GM12872 (cell line): ENCODE results near the gene GTF3C5.

ENCODE experiments used
- CTCF ChIP-seq: IDR thresholded peaks from 3 replicates; pipeline ENCODE4 v1.5.1; 2011; ENCODE audit warnings: low read depth, mild to moderate bottlenecking, low read length, moderate library complexity; ENCODE audit not compliant: insufficient read depth

Gene GTF3C5

GRCh38 chr9:133045132-133045531 lies 14.3 kb downstream of the GTF3C5 start:
- TF ChIP-seq CTCF: no peak

- no peak for TF ChIP-seq CTCF
Measured at GRCh38 chr9:133046196-133046899, 15.6 kb downstream of the GTF3C5 start.

GRCh38 chr9:133046900-133047295 lies 16.1 kb downstream of the GTF3C5 start:
- TF ChIP-seq CTCF: no peak

- peak; percentile 52 for TF ChIP-seq CTCF
Measured at GRCh38 chr9:133048595-133048994, 17.8 kb downstream of the GTF3C5 start.

GRCh38 chr9:133049043-133049442 lies 18.2 kb downstream of the GTF3C5 start:
- no peak for TF ChIP-seq CTCF

GRCh38 chr9:133050142-133050541 lies 19.3 kb downstream of the GTF3C5 start:
- TF ChIP-seq CTCF: no peak

- TF ChIP-seq CTCF: no peak
Measured at GRCh38 chr9:133050781-133051180, 20.0 kb downstream of the GTF3C5 start.
